ENCODE data around the gene GPR39.
A peak's percentile ranks its signal among the peaks of the same experiment; 100 is the strongest.
"Not testable (repeated sequence)": the region's sequence is repeated elsewhere in the genome, so short reads cannot be mapped to it uniquely, and the experiment has no call there.

GPR39 gene

DNA sequence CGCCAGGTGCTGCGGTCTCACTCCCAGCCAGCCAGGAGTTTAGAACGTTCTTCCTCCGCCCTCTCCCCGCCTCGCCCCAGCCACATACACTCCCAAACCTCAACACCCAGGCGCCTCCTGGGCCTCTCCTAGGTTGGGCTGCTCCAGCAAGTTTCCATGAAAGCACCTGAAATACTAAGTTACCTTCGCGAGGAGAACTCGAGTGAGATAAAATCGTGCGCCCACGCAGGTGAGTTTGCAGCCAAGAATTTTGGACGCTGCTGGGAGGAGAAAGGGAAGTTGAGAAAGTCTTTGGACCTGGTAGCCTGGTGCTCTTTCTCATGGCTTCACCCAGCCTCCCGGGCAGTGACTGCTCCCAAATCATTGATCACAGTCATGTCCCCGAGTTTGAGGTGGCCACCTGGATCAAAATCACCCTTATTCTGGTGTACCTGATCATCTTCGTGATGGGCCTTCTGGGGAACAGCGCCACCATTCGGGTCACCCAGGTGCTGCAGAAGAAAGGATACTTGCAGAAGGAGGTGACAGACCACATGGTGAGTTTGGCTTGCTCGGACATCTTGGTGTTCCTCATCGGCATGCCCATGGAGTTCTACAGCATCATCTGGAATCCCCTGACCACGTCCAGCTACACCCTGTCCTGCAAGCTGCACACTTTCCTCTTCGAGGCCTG lies at the start of gene GPR39:
GPR39 (plus strand) TSS at position 83 of the 673 bp plus-strand sequence.
- DNase-seq (ENCODE audit: low read depth, low spot score) = no peak

DNA sequence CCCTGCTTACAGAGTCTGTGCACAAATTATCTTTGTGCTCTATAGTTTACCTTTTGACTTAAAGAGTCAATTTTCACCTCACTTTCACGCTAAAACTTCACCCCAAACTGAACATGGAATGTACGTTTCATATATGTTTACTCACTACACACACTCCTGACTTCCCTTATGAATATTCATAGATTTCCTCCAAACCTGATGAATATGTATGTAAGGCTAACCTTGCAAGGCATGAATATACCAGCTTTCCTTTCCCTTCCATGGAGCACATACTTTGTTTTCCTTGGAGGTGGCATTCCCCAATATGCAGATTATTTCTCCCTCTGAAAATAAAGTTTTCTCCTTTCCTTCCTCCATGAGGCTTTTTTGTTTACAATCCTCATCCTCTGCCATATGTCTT lies 48.4 kb upstream of the GPR39 start:
- no peak for DNase-seq (ENCODE audit: low read depth, low spot score)

DNA sequence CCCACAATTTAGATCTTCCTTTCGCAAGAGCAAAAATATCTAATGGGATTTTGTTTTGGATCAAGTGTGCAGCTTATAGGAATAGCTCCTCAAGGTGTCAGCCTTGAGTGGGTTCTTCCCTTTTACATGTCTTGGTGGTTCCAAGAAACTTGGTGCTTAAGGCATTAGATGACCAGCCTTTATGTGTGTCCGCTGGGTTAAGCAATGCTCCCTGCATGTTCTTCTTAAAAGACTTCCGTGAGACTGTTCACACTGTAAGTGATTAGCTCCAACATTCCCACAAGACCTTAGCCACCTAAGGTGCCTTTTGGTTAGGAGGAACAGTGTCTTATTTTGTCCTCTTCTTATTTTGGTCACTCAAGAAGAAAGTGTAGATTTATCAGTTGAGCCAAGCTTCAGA lies 44.3 kb upstream of the GPR39 start:
- DNase-seq (ENCODE audit: low read depth, low spot score) = no peak

DNA sequence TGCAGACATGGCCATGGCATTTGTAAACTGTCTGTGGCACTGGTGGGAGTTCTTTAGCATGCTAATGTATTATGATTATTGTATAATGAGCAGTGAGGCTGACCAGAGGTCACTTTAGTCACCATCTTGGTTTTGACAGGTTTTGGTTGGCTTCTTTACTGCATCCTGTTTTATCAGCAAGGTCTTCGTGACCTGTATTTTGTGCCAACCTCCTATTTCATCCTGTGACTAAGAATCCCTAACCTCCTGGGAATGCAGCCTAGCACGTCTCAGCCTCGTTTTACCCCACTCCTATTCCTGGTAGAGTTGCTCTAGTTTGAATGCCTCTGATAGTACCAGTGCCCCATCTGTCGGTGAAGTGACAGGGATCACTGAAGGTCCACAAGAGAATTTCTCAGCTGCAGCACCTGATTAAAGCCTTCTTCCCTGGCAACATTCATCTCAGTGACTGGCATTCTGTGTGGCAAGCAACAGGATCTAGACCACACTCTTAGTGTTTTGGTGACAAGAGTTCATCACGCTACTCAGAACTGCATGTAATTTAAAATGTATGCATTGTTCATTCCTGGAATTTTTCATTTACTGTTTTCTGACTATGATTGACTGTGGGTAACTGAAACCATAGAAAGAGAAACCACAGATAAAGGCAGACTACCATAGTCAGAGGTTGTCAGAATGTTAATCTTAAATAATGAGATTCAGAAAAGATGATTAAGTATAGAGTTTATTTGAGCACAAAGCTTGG lies 43.0 kb upstream of the GPR39 start:
- DNase-seq (ENCODE audit: low read depth, low spot score) = no peak

DNA sequence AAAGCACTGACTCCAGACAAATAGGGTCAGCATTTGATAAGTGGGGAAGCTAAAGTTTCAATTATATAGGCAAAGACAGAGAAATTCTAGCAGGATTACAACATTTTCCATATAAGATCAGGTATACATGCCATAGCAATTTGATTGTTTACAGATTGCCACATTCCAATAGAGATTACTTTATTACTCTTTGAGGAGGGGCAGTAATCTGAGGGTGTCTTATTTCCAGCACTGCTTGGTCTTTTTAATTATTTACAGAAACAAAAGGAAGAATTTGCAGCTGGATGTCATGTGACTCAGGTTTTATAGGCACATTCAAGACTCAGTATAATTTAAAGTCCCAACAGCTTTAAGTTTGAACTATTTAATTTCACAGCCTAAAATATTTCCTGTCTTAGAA lies 42.5 kb upstream of the GPR39 start:
- DNase-seq (ENCODE audit: low read depth, low spot score) = no peak

DNA sequence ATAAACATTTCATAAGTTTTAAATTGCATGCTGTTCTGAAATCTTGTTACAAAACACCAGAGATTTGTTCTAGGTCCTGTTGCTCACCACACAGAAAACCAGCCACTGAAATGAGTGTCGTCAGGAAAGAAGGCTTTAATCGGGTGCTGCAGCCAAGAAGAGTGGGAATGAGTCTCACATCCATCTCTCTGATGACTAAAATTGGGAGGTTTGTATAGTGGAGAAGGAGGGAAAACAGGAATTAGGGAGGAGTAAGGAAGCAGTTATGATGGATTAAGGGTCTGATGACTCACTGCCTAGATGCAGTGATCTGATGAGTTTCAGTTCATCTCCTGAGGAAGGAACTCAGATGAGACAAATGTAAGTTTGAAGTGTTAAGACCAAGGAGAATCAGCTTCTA lies 42.1 kb upstream of the GPR39 start:
- no peak for DNase-seq (ENCODE audit: low read depth, low spot score)

DNA sequence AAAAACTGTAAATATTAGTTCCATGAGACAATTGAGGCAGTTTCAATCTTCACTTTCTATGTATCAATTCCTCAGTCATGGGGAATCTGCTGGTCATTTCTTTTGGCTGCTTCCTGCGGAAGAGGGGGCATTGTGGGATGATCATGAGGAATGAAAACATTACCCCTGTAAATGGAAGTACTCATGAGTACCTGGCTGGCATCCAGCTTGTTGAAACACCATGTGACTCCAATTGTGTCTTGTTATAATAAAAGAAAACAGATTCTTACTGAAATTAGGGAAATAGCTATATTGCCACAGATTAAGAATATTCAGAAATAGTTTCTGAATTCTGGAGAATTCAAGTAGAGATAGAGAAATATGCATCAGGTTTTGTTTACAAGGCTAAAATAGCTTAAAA lies 41.6 kb upstream of the GPR39 start:
- no peak for DNase-seq (ENCODE audit: low read depth, low spot score)

DNA sequence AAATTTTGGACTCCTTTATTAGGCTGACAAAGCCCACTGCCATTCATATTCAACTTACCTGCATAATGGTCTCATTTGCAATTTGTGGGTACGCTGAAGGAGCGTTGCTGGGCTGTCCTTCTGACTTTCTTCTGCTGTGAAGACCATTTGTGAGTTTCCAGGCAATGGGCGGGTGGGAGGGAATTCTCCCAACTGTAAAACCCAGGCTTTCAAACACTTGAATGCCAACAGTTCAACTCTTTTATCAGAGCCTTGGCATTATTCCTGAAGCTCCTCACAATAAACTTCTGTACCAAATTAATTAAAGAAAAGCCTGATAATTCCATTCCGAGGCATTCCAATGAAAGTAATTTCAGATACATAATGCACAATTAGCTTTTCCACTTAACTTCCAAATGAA lies 35.2 kb upstream of the GPR39 start:
- DNase-seq (ENCODE audit: low read depth, low spot score) = no peak

DNA sequence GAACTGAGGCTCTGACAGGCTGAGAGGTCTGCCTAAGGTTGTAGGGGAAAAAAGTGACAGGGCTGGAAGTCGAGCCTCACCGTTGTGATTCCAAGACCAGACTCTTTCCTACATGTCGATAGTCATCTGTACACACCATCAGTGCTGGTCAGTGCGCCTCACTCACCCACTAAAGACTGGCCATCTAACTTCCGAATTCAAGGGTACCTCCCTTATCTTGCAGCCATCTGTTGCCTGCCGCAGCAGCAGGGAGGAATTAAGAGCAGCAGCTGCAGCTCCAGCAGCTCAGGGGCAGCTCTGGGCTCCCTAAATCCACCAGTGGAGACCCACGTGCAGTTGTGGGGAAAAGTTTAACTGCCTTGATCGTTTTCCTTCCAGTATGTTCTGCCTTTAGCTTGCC lies 32.6 kb upstream of the GPR39 start:
- DNase-seq (ENCODE audit: low read depth, low spot score) = no peak

DNA sequence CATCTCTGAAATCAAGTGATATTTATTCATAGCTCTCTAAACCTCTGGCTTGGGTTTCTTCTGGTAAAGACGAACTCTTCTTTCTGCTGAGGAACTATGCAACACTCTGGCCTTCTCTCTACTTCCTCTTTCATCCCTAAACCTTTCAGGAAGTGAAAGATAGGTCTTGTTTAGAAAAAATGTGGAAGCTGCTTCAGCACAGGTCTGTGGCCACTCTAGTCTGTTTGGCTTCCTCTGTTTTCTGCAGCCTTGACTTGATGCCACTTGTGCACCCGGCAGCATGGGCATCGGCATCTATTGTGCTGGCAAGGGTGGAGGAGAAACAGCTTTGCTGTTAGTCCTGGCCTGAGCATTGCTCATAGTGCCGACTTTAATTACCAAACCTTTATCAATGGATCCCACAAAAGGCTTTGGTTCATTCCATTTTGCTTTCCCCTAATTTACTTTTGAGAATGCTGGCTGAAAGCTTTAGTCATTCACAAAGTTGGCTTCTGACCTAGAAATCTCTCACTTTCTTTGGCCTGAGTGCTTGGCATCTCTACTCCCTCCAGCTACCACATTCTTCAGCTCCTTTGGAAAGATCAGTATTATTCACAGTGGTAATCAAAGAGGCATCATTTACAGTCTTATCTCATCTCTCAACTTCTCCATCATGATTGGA lies 32.0 kb upstream of the GPR39 start:
- no peak for DNase-seq (ENCODE audit: low read depth, low spot score)

DNA sequence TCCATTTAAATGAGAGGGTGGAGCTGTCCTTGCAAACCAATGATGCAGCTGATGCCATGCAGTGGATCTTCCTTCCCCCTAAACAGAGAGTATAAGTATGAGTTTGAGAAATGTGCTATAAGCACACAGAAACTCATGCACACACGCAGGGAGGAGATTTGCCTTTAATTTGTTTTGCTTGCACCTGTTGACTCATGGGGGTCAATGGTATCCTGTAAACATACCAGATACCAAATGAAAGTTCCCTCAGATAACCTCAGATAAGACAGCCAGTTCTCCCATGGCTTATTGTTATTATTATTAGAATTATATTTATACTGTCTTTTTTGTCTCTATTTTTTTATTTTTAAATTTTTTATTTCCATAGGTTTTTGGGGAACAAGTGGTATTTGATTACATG lies 29.5 kb upstream of the GPR39 start:
- DNase-seq (ENCODE audit: low read depth, low spot score) = no peak

DNA sequence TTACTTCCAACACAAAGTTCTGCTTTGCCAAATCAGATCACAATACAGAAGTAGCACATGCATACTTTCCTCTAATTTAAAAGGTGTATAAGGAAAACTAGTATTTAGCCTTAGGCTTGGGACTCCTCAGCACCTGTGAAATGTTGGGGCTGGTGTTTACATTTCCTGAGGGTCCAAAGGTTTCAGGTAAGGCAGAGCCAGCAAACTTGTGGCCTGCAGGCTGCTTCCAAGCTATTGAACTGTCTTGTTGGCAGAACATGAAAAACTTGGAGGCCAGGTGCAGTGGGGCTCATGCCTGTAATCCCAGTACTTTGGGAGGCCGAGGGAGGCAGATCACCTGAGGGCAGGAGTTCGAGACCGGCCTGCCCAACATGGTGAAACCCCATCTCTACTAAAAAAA lies 26.5 kb upstream of the GPR39 start:
- no peak for DNase-seq (ENCODE audit: low read depth, low spot score)

DNA sequence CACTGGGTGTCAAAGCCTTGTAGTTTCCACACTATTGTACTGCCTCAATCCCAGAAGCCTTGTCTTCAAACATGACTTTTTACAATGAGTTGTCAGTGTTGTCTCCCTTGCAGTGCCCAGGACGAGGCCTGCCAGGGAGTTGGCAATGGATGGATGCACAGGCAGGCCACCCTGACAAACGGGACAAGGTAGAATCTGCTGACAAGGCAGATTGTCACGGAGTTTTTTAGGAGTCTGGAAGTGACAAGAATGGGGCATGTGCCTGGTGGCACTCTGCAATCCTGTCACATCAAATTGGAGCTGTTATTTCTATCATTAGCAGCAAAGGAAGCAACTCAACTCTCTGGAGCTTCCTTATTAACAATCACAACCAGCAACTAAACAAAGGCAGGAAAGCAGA lies 25.2 kb upstream of the GPR39 start:
- DNase-seq (ENCODE audit: low read depth, low spot score) = no peak

DNA sequence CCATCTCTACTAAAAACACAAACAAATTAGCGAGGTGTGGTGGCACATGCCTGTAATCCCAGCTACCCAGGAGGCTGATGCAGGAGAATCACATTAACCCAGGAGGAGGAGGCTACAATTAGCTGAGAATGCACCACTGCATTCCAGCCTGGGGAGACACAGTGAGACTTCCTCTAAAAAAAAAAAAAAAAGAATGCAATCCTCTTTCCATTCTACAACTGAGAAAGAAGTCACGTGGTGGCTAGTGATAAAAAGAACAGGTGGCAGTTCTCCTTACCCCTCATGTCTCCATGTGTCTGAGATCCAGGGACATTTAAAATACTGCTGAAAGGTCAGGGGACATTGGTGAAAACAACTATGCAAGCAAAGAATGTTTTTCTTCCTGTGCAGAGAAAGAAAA lies 24.4 kb upstream of the GPR39 start:
- peak; percentile 59 for DNase-seq (ENCODE audit: low read depth, low spot score)

DNA sequence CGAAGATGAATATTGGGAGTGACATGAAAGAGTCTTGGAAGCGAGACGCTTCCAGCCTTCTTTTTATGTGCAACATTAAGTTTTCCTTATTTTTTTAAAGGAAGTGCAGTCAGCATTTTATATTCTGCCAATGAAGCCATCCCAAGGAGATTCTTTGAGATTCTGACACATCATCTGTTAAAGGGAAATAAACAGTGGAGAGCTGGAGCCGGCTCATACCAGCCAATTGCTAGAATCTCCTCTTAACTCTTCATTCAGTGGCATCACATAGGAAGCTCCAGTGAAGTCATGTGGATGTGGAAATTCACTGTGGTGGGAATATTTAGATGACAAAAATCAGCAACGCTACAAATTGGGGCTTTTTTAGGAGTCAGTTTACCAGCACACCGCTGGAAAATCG lies 23.7 kb upstream of the GPR39 start:
- no peak for DNase-seq (ENCODE audit: low read depth, low spot score)

DNA sequence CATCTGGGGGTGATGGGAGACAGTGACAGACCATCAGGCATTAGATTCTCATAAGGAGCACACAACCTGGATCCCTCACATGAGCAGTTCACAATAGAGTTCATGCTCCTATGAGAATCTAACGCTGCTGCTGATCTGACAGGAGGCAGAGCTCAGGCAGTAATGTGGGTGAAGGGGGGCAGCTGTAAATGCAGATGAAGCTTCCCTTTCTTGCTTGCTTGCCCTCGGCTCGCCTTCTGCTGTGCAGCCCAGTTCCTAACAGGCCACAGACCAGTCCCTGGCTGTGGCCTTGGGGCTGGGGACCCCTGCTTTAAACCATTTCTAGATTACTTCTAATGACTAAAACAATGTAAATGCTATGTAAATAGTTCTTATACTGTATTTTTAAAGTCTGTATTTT lies 19.6 kb upstream of the GPR39 start:
- DNase-seq (ENCODE audit: low read depth, low spot score) = not testable (repeated sequence)

DNA sequence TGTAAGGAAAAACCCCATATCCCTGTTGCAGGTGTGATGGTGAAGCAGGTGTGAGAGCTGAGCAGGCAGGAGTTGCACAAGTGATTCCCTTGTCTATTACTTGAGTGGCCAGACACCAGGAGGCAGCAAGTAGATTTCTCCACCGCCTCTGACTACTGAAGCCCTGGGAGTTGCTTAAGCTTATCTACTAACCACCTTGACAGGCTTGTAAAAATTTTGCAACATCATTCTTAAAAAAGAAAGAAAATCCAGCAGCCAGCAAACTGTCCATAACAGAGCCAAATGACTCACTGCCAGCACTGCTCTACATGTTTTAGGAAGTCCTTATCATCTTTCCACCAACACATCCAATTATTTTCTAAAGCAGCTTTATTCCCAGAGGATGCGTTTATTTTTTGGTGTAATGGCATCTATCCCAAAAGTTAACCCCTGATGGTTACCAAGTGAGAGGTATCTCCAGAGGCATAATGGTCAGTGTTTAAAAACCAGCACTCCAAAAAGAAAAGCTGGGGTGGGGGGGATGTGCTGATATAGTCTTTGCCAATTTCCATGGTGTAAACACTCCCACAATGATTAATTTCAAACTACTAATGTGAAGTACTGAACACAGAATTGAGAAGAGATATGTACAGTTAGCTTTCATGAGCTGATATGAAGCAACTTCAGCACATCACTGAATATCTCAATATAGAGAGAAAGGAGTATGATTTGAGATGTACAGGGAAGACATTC lies 16.3 kb upstream of the GPR39 start:
- DNase-seq (ENCODE audit: low read depth, low spot score) = no peak

DNA sequence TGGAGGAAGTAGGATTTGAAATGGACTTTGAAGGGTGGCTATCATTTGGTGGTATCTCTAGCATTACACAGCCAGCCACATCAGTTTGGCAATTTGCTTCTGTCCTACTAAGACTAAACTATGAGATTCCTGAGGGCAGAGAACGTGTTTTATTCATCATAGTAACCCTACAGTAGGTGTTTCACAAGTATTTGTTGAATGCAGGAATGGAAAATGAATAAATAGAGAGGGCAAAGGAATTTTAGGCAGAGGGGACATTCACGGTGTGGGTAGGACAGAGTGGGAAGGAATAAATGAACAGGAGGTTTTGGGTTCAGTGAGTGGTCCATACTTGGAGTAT lies 15.7 kb upstream of the GPR39 start:
- no peak for DNase-seq (ENCODE audit: low read depth, low spot score)

DNA sequence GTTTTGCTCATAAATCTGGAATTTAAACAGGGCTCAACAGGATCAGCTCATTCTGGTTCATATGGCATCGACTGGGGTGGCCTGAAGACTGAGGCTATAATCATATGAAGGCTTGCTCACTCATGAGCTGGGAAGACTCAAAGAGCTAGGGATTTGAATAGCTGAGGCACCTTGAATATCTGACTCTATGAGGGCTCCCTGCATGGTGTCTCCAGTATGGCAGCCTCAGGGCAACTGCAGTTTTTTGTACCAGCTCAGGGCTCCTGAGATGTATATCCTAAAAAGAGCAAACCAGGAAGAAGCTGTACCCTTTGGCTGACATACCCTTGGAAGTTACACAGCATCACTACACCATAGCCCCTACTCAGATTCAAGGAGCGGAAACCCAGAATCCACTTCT lies 15.3 kb upstream of the GPR39 start:
- DNase-seq (ENCODE audit: low read depth, low spot score) = no peak

DNA sequence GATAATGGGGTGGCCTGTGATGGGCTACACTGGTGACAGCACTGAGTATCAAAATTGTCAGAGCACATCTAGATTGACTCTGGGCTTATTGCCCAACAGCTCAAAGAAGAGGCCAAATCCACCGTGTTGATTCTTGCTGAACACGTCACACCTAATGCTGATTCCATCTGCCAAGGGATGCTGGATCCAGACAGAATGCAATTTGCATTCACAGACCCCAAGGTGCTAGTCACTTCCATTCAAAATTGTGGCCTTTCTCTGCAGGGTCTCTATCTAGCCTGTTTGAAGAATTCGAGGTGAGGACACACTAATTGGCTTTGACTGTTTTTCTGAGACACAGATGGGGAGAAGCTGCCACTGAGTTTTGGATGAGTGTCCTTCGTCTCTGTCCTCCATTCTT lies 13.5 kb upstream of the GPR39 start:
- no peak for DNase-seq (ENCODE audit: low read depth, low spot score)

DNA sequence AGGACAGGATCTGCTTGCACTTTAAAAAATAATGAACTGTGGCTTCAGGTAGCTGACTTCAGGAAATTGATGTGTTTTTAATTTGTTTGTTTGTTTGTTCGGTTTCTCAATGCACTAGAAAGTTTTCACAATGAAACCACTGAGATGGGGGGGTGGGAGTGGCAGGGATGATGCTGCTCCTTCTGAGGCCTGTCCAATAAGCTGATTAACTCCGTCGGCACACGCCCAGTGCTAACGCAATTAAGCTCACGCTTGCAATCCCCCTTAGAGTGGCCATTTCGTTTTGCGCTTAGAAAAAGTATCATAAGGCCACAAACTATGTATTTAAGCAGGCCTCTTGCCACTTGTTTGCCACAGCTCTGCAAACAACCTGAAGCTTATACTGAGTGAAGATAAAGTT lies 12.5 kb upstream of the GPR39 start:
- DNase-seq (ENCODE audit: low read depth, low spot score) = no peak

DNA sequence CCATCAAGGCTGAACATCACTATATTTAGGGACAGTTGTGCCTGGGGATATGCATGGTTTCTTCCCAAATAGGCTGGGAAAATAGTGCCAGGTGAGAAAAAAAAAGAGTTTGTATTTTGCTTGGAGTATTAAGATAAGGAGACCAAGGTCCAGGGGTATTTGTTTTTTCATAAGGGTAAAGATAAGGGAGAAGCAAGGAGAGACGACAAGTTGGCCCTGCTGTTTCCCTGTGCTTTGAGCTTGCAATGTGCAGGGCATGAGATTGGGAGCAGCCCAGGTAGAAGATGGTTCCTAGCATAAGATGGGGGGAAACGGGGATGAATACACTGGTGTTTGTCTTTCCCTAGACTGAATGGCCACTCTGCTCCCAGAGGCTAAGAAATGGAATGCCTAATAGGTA lies 8.8 kb upstream of the GPR39 start:
- no peak for DNase-seq (ENCODE audit: low read depth, low spot score)

DNA sequence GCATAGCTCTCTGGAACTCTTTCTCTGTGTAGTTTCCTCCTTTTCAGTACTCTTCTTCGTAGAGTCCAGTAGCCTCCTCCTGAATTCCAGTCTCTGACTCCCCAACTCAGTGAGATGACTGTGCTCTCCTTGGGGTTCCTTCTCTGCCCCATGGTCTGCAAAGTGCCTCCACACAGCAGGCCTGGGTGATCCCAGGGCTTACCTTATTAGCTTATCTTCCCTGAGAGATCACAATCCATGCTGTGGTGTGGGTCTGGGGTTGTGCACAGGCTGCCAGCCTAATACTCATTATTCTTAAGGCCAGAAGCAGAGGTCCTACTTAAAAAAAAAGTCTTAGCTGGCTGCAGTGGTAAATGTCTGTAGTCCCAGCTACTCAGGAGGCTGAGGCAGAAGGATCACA lies 4.6 kb upstream of the GPR39 start:
- DNase-seq (ENCODE audit: low read depth, low spot score) = no peak
